Bronchial epithelial cell (primary cell): ENCODE measurements around the gene RFESD. TPM values are rescaled to one million over a fixed set of nuclear protein-coding genes. Genes with fewer than 3 reads are reported as not detected.
A peak's percentile ranks its signal among the peaks of the same experiment; 100 is the strongest.
"Not testable (repeated sequence)": the region's sequence is repeated elsewhere in the genome, so short reads cannot be mapped to it uniquely, and the experiment has no call there.

Experiments
- DNase-seq: peaks from one replicate; pipeline ENCODE4 v3.0.0-alpha.2; 2010; ENCODE audit warnings: low read depth
- FAIRE-seq: peaks from 2 replicates; lab custom pipeline; 2011; peaks lifted over from hg19 to GRCh38; lab: Jason Lieb, UNC
- H3K27me3 ChIP-seq: 2 replicates; pipeline ENCODE4 v1.5.1; 2011; ENCODE audit warnings: low read length; ENCODE audit not compliant: control insufficient read depth, insufficient read depth
- H3K36me3 ChIP-seq: 2 replicates; pipeline ENCODE4 v1.5.1; 2011; ENCODE audit warnings: low read length; ENCODE audit not compliant: control insufficient read depth, insufficient read depth
- H3K4me3 ChIP-seq: 2 replicates; pipeline ENCODE4 v1.5.1; 2011; ENCODE audit warnings: mild to moderate bottlenecking, low read depth, low read length, control low read depth
- CTCF ChIP-seq: IDR thresholded peaks from 2 replicates; pipeline ENCODE4 v1.5.1; 2011; ENCODE audit warnings: mild to moderate bottlenecking, moderate library complexity, low read length, control low read depth, inconsistent platforms; ENCODE audit not compliant: insufficient read depth, severe bottlenecking
- total RNA-seq: library from RNA; depleted of rRNA; stranded (reverse); fragments of >200 nt; gene quantifications from 2 replicates; pipeline ENCODE4 v1.2.1, GENCODE V29; 2014

The RFESD gene
- total RNA-seq, 1 donor from 2014 or later = 1.6 TPM

GRCh38 chr5:95638632-95639031, 7.9 kb upstream of the RFESD start:
- FAIRE-seq (no peak), DNase-seq (no peak)
- H3K27me3 ChIP-seq = no peaks in the 10 kb centered on the region
- H3K4me3 ChIP-seq = no peak overlapping the region
- TF ChIP-seq CTCF = no peak
- H3K36me3 ChIP-seq = no peaks in the 10 kb centered on the region

GRCh38 chr5:95641741-95642220, 4.8 kb upstream of the RFESD start:
- peak; percentile 81 for FAIRE-seq
- H3K4me3 ChIP-seq = no peak overlapping the region
- no peaks in the 10 kb centered on the region for H3K27me3 ChIP-seq
- no peak for TF ChIP-seq CTCF
- H3K36me3 ChIP-seq = no peaks in the 10 kb centered on the region
- DNase-seq = no peak

GRCh38 chr5:95643152-95643551, 3.4 kb upstream of the RFESD start:
- Histone ChIP-seq H3K4me3 (no peak overlapping the region), H3K27me3 (no peaks in the 10 kb centered on the region), H3K36me3 (no peaks in the 10 kb centered on the region)
- TF ChIP-seq CTCF = no peak
- DNase-seq = no peak
- FAIRE-seq = no peak

- TF ChIP-seq CTCF = peak; percentile 74
- H3K27me3 ChIP-seq = no peaks in the 10 kb centered on the region
- FAIRE-seq (no peak), DNase-seq (peak; percentile 52)
- H3K36me3 ChIP-seq = no peaks in the 10 kb centered on the region
- no peak overlapping the region for H3K4me3 ChIP-seq
These were observed 2.1 kb upstream of the RFESD start for GRCh38 chr5:95644351-95645042.

- H3K4me3 ChIP-seq, DNase-seq, H3K36me3 ChIP-seq, FAIRE-seq, H3K27me3 ChIP-seq: not testable (repeated sequence)
These were observed 380 bp upstream of the RFESD start for GRCh38 chr5:95646226-95646568.

- no peak overlapping the region for H3K4me3 ChIP-seq
- DNase-seq (peak; percentile 28), FAIRE-seq (no peak)
- no peak for TF ChIP-seq CTCF
- H3K27me3 ChIP-seq = no peaks in the 10 kb centered on the region
- no peaks in the 10 kb centered on the region for H3K36me3 ChIP-seq
These were observed 1.6 kb downstream of the RFESD start for GRCh38 chr5:95647886-95648860.
